HG03135 (cell line): ENCODE measurements around the gene MEGF6.
"Not testable (repeated sequence)": the region's sequence is repeated elsewhere in the genome, so short reads cannot be mapped to it uniquely, and the experiment has no call there.

Experiments used
- ATAC-seq: cut with Tn5 transposase; IDR thresholded peaks from one replicate; pipeline ENCODE4 v1.9.1; 2021; ENCODE audit warnings: mild to moderate bottlenecking, moderate library complexity; ENCODE audit not compliant: unreplicated experiment

MEGF6 gene

DNA sequence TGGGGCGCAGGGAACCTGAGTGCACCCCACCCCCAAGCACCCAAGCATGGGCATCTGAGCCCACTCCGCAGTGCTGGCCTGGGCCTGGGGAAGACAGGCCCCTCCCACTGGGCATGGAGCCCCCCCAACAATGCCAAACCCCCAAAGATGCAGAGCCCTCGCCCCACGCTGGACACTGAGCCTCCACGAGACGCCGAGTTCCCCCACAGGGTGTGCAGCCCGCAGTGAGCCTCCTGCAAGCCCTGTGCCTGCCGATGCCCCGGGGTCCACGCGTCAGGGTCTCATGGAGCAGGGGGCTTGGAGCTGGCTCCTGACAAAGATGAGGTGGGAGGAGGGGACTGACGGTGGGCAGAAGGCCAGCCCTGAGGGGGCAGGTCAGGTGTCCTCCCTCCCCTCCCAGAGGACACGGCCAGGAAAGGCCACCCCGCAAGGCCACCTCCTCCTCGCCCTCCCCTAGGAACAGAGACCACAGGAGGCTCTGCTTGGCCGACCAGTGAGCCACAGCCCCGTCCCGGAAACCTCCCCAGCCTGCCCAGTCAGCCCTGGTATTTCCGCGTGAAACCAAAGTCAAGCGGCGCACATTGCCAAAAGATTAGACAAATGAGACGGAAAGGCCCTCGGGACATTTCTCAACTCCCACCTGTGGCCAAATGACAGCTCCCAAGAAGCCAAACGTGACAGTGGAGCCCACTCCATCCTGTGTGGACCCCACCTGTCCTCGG, 33.4 kb downstream of the MEGF6 start:
- ATAC-seq = no peak

GRCh38 chr1:3577300-3577699, 34.0 kb downstream of the MEGF6 start:
- no peak for ATAC-seq

- ATAC-seq = no peak
These were observed 35.3 kb downstream of the MEGF6 start for GRCh38 chr1:3575993-3576392.

DNA sequence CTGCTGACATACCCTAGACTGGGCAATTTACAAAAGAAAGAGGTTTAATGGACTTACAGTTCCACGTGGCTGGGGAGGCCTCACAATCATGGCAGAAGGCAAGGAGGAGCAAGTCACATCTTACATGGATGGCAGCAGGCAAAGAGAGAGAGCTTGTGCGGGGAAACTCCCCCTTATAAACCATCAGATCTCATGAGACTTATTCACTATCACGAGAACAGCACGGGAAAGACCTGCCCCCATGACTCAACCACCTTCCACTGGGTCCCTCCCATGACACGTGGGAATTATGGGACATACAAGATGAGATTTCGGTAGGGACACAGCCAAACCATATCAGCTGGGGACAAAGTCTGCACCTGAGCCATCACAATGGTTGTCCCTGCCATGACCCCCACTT, 35.8 kb downstream of the MEGF6 start:
- ATAC-seq = not testable (repeated sequence)

GRCh38 chr1:3573500-3573899, 37.8 kb downstream of the MEGF6 start:
- ATAC-seq = no peak

GRCh38 chr1:3572638-3573037, 38.7 kb downstream of the MEGF6 start:
- ATAC-seq = not testable (repeated sequence)

DNA sequence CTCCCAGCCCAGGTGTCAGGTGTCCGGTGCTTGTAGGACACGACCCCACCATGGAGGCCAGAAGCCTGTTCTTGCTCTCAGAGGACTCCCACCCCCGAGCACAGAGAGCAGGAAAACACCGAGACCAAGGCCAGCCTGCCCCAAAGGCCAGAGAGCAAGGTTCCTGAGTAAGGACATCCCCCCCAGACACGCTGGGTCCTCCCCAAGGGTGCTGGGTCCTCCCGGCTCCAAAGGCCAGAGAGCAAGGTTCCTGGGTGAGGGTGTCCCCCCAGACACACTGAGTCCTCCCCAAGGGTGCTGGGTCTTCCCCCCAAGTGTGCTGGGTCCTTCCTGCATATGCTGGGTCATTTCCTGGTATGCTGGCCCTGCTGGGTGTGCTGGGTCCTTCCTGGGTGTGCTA, 40.0 kb downstream of the MEGF6 start:
- no peak for ATAC-seq

DNA sequence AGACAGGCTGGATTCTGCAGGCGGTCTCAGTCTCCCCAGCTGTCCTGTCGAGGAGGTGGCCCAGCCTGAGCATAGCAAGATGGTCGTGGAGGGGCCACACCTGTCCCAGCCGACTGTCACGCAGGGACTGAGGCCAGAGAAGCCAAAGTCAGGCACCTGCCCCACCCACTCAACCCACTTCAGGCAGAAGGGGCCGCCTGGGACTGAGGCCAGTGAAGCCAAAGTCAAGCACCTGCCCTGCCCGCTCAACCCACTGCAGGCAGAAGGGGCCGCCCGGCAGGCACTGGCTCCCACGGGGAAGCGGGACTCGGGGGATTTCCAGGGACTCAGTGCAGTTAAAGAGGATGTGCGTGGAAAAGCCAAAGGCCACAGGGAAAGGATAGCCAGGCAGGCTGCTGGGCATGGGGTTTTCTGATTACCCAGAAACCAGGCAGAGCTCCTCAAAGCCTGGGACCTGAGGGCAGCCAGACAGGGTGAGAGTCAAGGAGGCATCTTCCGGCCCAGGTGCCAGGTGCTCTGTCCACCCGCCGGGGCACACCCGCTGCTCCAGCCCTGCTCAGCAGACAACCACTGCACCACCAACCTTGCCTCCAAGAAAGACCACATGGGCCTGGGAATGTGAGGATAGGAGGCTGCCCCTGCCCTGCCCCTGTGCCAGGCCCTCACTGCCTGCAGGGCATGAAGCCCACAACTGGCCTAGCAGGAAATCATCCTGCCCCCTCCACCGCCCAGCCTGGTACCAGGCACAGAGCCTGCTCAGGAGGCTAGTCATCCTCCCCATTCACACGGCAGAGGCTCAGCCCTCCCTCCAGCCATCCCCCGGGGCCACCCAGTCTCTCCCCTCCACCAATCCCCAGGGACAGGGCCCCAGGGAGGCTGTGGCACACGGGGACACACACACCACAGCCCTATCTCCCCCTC, 41.0 kb downstream of the MEGF6 start:
- ATAC-seq = no peak

DNA sequence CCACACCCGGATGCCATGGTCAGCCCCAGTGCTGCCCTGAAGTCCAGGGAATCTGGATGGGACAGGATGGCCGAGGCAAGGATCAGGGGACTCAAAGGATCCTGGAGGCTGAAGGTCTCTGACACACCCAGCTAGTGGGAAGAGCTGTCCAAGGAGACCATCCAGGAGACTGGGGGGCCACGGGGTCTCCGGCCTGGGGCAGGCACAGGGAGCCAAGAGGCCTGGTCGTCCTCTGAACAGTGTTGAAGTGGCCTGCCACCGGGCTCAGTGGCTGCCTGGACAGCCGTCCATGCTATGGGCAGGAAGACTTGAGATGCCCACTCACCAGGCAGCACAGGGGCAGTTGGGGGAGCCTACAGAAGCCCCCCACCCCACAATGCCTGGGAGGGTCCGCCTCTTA, 41.9 kb downstream of the MEGF6 start:
- no peak for ATAC-seq

- no peak for ATAC-seq
These were observed 42.4 kb downstream of the MEGF6 start for GRCh38 chr1:3568815-3569435.

- no peak for ATAC-seq
These were observed 44.1 kb downstream of the MEGF6 start for GRCh38 chr1:3566951-3567804.

GRCh38 chr1:3566003-3566885, 45.1 kb downstream of the MEGF6 start:
- ATAC-seq = no peak

GRCh38 chr1:3564921-3565831, 46.1 kb downstream of the MEGF6 start:
- ATAC-seq = no peak

GRCh38 chr1:3563610-3564009, 47.7 kb downstream of the MEGF6 start:
- ATAC-seq = no peak

DNA sequence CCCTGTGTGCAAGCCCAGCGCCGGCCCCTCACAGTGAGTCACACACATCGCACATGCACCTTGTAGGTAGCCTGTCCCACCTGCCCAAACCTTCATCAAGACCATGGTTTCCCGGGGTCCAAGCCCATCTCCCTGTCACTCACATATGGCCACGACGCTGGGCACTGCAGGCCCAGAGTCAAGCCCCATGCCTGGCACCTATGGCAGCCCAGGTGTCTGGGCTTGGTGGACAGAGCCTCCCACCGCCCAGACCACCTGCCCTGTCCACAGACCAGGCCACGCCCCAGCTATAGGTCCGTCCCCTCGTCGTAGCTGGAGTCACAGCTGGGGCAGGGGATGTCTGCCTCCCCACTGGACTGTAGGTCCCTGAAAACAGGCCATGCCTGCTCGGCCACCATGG, 48.2 kb downstream of the MEGF6 start:
- no peak for ATAC-seq

DNA sequence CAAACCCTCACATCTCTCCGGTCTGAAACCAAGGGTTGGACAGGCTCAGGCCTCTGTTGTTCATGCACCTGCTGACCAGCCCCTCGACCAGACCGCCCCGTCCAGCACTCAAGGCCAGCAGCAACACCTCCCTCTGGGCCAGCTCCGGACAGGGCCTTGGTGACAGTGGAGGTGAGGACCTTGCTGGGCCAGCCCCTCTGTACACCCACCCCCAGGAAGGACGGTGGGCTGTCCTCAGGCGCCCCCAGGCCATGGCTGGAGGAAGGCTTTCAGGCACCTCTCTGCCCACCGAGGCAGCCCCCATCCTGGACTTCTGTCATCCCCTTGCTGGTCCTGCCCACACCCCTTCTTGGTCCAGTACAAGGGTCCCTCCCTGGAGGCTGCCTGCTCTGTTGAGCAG, 48.6 kb downstream of the MEGF6 start:
- ATAC-seq = no peak

GRCh38 chr1:3561702-3562101, 49.6 kb downstream of the MEGF6 start:
- ATAC-seq = no peak

GRCh38 chr1:3560981-3561380, 50.3 kb downstream of the MEGF6 start:
- ATAC-seq = no peak
